HG03103 (cell line): ENCODE results near the gene ADAP1.

ENCODE experiments used
- ATAC-seq: cut with Tn5 transposase; IDR thresholded peaks from one replicate; pipeline ENCODE4 v1.9.1; 2021; ENCODE audit warnings: low read depth; ENCODE audit not compliant: unreplicated experiment

The ADAP1 gene

DNA sequence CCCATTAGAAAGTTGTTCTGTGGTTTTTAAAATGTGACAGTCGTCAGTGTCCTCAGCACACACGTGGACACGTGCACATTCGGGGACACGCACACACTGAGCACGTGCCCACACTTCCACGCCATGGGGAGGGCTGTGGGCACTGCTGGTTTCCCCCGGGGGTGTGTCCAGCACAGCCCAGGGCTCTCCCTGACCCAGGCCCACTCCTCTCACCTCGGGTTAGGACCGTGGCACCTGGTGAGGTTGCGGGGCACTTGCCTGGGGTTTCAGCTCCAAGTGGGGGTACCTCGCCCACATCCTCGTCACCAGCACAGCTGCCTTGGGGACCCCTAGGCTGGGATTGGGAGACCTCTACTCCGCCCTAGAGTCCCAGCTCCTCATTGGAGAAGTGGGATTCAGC, 57.4 kb downstream of the ADAP1 start:
- no peak for ATAC-seq

DNA sequence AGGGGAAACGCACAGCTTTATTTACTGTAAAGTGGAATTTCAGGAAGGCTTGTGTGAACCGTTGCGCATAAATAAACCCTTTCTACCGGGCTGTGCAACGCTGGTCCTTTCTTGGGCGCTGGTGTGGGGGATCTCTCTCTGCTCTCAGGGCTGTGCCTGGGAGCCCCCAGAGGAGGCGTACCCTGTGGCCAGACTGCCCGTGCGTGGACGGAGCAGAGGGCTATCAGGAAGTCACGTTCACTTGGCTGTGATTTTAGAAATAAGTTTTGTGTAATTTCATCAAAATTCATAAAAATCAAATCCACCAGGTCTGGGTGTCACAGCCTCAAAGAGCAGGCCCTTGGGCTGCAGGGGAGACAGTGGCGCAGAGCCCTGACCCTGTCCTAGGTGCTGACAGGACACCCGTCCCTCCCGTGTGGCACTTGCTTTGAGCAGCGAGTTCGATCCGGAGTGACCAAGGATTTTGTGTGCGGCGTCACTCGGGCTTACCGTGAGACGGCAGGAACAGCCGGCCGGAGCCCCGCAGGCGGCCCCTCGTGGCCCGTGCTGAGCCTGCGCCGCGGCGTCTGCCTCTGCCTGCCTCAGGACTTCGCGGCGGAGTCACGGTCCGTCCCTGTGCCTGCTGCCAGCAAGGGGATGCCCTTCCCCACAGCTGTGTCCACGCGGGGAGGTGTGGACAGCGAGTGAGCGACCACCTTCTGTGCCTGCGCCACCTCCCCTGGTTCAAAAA, 58.0 kb downstream of the ADAP1 start:
- ATAC-seq, result no peak

DNA sequence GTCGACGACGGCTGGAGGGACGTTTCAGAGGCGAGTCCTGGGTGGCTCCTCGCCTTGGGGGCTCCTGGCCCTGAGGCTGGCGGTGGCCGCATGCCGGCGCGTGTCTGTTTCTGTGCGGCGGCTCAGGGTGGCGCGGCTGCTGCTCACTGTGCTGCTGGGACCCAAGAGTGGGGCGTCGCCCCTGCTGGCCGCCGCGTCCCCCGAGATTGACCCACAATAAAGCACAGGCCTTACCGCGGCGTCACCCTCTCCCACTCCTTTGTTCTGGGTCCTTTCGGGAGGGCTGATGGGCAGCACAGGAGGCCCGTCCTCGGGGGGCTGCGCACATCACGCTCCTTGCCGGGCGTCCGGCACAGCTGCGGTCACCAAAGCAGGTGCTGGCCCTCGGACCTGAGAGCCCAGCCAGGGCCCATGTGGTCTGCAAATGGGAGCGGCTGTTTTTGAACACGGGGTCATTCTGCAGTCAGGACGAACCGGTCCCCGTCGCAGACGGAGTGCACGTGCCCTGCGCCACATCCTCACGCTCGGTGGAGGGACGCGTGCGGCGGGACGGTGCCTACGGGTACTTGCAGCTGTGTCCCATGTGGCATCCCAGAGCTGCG, 58.9 kb downstream of the ADAP1 start:
- no peak for ATAC-seq

DNA sequence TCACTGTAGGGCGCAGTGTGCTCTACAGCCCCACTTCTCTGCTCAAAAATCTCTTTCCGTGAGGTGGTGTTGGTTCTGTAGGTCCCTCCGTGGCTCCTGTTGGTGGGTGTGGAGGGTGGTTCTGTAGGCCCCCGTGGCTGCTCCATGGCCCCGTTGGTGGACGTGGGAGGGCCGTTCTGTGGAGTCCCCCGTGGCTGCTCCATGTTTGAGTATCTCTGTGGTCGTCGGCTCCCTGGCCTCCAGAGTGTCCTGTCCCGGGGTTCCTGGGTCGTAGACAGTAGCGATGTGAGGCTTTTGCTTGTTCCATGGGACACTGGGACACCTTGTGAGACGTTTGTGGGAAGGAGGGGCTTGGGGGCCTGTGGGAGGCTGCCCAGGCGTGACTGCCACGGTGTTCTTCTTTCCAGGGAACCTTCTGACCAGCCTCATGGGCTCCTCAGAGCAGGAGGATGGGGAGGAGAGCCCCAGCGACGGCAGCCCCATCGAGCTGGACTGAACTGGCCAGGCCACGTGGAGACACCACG, 59.5 kb downstream of the ADAP1 start:
- ATAC-seq, result no peak

DNA sequence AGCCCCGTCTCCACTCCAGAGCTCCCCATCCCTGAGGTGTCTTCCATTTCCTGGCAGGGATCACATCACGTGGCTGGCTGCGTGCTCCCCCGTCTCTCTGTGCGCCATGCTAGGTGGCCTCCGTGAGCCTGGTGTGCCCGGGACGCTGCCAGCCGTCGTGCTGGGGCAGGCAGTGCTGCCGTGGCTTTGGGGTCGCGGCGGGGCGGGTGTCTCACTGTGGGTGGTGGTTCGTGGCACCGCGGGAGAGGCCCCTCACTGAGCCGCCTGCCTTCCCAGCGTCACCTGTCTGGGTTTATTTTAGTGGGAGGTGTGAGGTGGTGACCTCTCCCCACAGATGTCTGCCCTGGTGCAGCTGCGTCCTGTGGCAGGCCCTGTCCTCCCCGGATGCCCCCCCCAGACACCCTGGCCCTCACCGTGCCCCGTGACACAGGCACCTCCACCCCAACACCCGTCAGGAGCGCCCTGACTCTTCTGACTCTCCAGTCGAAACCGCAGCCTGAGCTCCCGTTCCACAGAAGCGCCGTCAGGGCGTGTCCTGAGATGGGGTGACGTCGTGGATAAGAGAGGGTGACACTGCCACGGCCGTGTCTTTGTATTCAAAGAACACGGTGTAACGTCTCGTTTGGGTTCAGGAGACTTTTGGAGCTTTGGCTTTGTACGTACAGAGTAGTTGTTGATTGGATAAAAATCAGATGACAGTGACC, 60.2 kb downstream of the ADAP1 start:
- no peak for ATAC-seq

DNA sequence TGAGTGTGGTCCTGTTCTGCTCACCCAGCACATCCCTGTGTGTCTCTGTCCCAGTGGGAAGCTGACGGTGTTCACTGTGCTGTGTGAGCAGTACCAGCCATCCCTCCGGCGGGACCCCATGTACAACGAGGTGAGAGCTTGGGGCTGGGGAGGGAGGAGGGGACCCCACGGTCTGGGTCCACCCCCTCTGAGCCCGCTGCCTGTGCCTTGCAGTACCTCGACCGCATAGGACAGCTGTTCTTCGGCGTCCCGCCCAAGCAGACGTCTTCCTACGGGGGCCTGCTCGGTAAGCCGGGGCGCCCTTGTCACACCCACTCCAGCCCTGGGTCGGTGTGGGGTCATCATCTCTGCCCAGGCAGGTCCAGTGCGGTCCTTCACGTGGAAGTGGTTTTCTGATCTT, 60.8 kb downstream of the ADAP1 start:
- ATAC-seq, result no peak

DNA sequence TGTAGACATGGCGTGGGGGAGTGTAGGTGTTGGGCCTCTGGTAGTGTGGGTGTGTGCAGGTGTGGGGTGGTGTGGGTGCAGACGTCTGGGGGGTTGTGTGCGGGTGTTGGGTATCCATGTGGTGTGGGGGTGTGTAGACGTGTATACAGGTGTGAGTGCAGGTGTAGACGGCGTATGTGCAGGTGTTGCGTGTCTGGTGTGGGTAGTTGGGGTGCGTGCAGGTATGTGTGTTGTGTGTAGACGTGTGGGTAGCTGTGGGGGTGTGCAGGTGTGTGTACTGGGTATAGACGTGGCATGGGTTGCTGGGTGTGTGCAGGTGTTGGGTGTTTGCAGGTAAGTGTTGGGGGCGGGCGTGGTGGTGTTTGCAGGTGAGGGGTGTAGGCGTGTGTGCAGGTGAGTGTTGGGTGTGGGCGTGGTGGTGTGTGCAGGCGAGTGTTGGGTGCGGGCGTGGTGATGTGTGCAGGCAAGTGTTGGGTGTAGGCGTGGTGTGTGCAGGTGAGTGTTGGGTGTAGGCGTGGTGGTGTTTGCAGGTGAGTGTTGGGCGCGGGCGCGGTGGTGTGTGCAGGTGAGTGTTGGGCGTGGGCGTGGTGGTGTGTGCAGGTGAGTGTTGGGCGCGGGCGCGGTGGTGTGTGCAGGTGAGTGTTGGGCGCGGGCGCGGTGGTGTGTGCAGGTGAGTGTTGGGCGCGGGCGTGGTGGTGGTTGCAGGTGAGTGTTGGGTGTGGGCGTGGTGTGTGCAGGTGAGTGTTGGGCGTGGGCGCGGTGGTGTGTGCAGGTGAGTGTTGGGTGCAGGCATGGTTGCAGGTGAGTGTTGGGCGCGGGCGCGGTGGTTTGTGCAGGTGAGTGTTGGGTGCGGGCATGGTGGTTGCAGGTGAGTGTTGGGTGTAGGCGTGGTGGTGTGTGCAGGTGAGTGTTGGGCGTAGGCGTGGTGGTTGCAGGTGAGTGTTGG, 61.6 kb downstream of the ADAP1 start:
- no peak for ATAC-seq

DNA sequence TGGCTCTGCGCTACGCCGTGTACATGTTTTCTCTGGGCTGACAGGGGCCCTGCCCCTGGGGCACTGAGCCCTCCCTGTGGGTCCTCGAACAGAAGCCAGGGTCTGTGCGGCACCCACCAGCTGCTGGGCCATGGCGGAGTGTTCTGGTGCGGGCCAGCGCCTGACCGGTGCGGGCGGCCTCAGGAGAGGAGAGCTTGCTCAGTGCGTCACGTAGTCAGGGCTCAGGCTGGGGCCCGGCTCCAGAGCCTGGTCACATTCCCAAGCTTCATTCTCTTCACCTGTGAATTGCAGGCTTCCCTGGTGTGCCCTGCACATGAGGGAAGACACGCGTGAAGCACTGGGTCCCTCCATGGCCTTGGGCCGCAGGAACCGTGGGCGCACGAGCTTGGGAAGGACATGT, 62.7 kb downstream of the ADAP1 start:
- no peak for ATAC-seq

DNA sequence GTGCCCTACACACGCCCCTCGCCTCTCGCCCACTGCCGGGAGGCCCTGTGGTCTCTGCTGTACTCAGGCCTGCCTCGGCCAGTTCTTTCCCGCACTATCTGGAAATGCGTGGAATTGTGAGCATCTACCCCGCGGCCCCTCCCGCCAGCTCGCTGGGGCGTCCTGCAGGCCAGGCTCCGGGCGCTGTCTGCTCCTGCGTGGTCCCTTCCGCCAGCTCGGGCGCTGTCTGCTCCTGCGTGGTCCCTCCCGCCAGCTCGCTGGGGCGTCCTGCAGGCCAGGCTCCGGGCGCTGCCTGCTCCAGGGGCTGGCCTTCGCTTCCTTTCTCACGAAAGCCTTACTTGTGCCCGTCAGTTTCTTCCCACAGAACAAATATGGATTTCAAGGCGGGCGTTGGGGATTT, 63.2 kb downstream of the ADAP1 start:
- no peak for ATAC-seq

DNA sequence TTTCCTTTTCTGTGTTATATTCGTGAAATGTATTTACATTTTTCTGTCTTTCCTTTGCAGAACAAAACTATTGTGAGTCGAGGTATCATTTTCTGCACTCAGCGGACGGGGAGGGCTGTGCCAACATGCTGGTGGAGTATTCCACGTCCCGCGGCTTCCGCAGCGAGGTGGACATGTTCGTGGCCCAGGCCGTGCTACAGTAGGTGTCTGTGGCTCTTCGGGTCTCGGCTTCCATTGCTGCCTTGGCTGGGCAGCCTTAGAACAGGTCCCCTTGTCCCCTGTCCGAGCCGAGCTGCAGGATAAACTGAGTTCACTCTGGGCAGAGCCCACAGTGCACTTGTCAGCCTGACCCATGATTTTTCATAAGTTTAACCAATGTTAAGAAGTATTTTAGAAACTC, 63.6 kb downstream of the ADAP1 start:
- no peak for ATAC-seq

DNA sequence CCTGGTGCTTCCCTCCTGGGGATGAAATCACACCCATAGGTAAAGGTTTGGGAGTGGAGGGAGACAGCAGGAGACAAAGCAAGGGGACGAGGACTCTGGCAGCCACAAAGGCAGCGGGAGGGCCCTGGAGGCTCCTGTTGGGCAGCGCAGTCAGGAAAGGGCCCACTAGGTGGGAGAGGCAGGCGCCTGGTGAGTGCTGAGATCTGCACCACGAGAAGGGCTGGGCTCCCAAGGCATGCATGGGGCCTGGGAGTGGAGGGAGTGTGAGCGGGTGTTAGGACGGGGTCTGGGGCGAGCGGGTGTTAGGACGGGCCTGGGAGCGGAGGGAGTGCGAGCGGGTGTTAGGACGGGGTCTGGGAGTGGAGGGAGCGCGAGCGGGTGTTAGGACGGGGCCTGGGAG, 65.1 kb downstream of the ADAP1 start:
- ATAC-seq, result no peak

DNA sequence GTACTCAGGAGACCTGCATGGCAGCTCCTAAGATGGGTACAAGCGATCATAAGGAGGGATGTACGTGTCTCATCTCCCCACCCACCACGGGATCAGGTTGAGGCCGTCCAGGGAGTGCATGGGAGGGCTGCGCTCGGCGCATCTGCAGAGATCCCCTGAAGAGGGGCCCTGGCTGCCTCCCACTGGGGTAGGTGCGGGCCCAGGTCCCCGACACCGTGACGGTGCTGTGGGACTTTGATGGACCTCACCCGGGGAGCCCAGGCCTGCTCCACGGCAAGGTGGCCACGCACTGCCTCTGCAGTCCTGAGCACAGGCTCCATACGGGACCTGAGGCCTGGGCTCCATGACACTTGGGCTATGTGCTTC, 65.5 kb downstream of the ADAP1 start:
- no peak for ATAC-seq

DNA sequence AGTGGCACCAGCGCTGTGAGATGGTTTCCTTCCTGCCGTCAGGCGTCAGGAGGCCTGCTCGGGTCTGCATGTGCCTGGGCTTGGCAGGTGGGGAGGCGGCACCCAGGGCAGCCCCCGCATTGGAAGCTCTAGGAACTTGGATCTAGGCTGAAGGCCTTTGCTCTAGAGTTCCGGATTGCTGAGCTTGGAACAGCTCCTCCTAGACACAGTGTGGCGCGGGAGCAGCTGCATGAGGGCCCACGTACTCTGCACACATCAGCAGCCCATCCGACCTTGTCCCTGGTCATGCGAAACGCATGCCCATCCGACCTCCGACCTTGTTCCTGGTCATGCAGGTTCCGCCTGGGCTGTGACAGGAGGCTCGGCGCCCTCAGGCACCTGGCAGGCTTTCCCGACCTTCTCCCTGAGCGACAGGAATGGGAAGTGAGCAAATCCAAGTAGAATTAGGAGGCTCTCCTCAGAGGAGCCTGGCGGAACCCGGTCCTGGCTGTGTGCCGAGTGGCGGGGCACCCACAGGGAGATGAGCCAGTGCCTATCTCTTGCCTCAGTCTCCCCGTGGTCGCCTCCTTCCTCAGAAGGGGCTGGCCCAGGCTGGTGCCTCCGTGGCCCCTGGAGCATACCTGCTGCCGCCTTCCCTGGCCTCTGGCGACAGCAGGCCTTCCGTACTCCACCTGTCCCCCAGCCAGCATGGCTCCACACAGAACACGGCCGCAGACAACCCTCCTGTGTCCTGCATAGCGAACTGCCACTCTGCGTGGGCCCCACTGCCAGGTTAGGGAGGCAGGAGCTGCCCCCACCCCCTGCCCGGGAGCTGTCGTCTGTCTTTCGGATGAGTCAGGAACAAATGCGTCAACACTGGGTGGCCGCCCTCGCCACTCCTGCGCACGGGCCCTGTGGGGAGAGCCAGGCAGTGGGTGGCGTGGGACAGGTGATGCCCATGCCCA, 66.1 kb downstream of the ADAP1 start:
- no peak for ATAC-seq

DNA sequence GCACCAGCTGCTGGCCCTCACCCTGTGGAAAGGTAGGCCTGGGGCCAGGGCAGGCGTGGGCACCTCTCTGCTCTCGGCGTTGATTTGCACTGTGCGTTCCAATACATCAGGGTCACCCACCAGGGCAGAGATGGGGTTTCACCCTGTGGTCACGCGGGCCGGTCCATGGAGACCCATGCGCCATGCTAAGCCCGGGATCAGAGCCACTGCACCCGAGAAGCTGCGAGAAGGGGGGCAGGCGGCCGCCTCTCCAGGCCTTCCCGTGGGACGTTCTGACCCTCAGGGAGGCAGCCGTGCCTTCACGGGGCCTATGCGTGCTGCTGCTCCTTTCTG, 67.0 kb downstream of the ADAP1 start:
- ATAC-seq, result no peak

DNA sequence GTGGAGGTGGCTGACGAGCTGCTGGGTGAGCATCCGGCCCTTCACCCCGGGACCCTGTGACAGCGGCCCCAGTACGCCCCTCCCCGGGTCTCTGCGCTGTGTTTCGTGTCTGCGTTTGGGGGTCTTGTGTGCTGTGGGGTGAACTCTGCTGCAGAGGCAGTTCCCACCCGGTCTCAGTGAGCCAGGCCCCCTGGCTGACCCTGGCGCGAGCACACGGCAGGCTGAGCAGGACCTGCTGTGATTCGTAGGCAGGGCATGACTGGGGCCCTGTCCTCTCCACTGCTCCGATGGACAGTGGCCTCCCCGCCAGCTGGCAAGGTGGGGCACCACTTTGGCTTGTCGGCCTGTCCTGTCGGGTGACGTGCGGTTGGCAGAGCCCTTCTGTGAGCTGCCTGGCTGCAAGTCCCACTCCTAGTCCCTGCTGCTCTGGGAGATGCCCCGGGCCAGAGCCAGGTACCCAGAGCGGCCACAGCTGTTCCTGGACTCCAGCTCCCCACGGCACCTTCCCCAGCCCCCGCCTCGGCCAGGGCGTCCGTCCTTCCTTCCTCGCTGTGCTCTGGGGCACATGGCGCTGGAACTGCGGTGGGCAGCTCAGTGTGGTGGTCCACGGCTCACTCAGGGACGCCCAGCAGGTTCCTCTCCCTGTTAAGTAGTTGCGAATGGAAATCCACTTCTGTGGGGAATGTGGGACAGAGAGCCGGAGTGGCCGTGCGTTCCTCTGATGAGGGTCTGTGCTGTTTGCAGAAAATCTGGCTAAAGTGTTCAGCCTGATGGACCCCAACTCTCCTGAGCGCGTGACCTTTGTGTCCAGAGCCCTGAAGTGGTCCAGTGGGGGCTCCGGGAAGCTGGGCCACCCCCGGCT, 67.6 kb downstream of the ADAP1 start:
- no peak for ATAC-seq

DNA sequence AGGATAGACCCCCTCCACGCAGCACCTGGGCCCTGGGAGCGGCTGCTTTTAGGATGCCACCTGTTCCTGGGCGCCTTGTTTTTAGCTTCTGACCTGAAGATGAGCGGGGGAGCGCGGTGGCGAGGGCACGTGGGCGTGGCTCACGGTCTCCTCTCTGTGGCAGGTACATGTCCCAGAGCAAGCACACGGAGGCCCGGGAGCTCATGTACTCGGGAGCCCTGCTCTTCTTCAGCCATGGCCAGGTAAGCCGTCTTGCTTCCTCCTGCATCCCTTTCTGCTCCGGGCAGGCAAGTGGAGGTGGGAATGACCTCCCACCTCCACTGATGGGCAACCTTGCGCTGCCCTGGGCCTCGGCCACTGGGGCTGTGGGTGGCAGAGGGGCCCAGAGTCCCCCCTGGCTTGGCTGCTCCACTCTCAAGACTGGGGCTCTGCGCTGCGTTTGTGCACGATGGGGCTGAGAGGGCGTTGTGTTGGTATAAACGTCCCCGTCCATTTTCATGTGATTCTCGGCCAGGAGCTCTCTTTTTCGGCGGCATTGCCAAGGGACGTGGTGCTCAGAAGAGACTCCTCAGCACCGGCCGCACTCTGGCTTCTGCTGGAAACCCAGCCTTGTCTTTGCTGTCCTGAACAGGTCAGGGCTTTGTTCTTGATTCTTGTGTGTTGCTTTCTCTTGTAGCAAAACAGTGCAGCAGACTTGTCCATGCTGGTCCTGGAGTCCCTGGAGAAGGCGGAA, 68.4 kb downstream of the ADAP1 start:
- ATAC-seq, result no peak

DNA sequence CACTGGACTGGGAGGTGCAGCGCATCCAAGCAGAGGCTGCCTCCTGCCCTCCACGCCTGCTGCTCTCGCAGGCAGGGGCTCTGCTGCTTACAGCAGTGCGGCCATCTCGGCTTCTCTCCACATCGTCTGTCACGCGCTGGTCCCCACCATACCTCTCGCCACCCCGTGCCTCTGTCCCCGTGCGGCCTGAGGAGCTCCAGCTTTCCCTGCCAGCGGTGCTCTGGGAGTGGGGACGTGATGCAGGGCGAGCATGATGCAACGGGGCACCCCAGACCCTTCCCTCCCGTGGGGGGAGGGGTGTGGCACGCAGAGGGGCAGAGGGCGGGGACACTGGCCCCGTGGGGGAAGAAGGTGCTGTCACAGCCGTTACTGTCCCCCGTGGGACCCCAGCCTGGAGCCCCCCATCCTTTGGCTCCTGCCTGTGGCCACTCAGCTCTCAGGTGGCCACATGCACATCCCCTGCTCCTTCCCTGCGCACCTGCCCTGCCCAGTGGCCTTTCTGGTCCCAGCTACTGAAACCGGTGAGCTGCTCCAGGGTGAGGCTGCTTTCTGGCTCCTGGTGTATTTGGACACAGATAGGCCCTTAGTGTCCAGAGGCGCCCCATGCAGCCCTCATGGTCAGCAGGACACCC, 69.1 kb downstream of the ADAP1 start:
- no peak for ATAC-seq
